ENCODE measurements around the gene METTL9. TPM values are rescaled to one million over a fixed set of nuclear protein-coding genes. Genes with fewer than 3 reads are reported as not detected.

METTL9 gene
- total RNA-seq, 1 donor from 2014 or later = 132 TPM

DNA sequence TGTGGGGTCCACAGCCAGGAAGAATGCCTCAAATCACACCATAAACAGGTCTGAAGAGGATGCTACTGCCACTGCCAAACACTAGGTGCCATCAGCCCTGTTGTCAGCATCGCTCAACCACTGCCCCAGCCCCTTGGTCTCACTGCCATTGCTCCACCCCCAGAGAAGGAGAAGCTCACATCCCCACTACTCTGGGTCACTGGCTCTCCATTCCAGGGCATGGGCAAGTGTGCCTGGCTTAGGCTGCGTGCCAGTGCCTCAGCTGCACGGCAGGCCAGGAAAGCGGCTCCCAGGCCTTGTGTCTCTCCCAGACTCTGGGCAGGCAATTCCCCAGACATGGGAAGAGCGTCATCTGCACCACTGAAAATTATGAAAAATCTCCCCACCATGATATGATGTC, 54.2 kb downstream of the METTL9 start:
- Mint-ChIP-seq H3K27ac (no peak overlapping the region), H3K4me1 (ENCODE audit: unreplicated experiment) (peaks cover 23% of the 10 kb centered on the region), H3K36me3 (peaks cover 12% of the 10 kb centered on the region), H3K4me3 (no peak overlapping the region), H3K9me3 (no peaks in the 10 kb centered on the region), H3K27me3 (no peaks in the 10 kb centered on the region)
- DNase-seq (ENCODE audit: extremely low spot score, unreplicated experiment) = no peak
- TF ChIP-seq, protein P1, sequence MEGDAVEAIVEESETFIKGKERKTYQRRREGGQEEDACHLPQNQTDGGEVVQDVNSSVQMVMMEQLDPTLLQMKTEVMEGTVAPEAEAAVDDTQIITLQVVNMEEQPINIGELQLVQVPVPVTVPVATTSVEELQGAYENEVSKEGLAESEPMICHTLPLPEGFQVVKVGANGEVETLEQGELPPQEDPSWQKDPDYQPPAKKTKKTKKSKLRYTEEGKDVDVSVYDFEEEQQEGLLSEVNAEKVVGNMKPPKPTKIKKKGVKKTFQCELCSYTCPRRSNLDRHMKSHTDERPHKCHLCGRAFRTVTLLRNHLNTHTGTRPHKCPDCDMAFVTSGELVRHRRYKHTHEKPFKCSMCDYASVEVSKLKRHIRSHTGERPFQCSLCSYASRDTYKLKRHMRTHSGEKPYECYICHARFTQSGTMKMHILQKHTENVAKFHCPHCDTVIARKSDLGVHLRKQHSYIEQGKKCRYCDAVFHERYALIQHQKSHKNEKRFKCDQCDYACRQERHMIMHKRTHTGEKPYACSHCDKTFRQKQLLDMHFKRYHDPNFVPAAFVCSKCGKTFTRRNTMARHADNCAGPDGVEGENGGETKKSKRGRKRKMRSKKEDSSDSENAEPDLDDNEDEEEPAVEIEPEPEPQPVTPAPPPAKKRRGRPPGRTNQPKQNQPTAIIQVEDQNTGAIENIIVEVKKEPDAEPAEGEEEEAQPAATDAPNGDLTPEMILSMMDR (conservative IDR thresholded peaks at IDR 0.05) = no peak

DNA sequence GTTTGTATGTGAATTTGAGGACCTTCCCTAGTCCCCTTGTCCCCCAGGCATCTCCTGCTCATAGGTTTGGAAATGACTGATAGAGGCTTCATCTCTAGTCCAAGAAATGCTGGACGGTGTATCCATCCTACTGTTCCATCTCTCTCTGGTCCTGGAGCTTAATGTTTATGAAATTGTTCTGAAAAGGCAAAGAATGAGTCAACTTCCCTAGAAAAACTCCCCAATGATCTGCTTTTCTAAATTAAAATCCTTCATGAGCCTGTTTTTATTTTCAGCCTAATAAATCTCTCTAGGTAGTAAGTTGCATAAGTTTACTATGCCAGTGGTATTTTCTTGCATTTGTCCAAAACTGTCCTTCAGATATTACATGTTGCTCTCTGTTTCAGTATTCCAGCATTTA, 55.1 kb downstream of the METTL9 start:
- DNase-seq (ENCODE audit: extremely low spot score, unreplicated experiment) = no peak
- peaks cover 12% of the 10 kb centered on the region for H3K36me3 Mint-ChIP-seq
- TF ChIP-seq, protein P1 (conservative IDR thresholded peaks at IDR 0.05) = no peak
- H3K4me1 Mint-ChIP-seq (ENCODE audit: unreplicated experiment) = peaks cover 23% of the 10 kb centered on the region
- H3K27ac Mint-ChIP-seq = no peak overlapping the region
- no peaks in the 10 kb centered on the region for H3K9me3 Mint-ChIP-seq
- H3K27me3 Mint-ChIP-seq = no peaks in the 10 kb centered on the region
- no peak overlapping the region for H3K4me3 Mint-ChIP-seq

DNA sequence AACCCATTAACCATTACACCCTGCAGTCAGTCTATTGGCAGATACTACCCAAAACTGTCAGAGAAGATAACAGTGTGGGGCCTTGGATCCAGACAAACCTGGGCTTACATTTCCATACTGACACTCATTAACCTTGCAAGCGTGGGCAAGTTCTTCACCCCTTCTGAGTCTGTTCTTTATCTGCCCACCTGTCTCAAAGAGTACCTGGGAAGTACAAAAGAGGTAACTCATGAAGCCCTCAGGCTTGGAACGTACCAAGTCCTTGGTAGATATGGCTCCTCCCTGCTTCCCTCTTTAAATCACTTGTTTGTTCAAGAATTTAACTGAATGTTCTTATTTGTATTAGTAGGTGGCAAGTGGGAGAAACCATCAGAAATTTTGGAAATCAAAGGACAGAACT, 55.5 kb downstream of the METTL9 start:
- H3K36me3 Mint-ChIP-seq = peaks cover 12% of the 10 kb centered on the region
- no peaks in the 10 kb centered on the region for H3K9me3 Mint-ChIP-seq
- no peaks in the 10 kb centered on the region for H3K27me3 Mint-ChIP-seq
- H3K4me1 Mint-ChIP-seq (ENCODE audit: unreplicated experiment) = peaks cover 23% of the 10 kb centered on the region
- H3K27ac Mint-ChIP-seq = no peak overlapping the region
- no peak overlapping the region for H3K4me3 Mint-ChIP-seq
- TF ChIP-seq, protein P1 (conservative IDR thresholded peaks at IDR 0.05) = no peak
- no peak for DNase-seq (ENCODE audit: extremely low spot score, unreplicated experiment)

DNA sequence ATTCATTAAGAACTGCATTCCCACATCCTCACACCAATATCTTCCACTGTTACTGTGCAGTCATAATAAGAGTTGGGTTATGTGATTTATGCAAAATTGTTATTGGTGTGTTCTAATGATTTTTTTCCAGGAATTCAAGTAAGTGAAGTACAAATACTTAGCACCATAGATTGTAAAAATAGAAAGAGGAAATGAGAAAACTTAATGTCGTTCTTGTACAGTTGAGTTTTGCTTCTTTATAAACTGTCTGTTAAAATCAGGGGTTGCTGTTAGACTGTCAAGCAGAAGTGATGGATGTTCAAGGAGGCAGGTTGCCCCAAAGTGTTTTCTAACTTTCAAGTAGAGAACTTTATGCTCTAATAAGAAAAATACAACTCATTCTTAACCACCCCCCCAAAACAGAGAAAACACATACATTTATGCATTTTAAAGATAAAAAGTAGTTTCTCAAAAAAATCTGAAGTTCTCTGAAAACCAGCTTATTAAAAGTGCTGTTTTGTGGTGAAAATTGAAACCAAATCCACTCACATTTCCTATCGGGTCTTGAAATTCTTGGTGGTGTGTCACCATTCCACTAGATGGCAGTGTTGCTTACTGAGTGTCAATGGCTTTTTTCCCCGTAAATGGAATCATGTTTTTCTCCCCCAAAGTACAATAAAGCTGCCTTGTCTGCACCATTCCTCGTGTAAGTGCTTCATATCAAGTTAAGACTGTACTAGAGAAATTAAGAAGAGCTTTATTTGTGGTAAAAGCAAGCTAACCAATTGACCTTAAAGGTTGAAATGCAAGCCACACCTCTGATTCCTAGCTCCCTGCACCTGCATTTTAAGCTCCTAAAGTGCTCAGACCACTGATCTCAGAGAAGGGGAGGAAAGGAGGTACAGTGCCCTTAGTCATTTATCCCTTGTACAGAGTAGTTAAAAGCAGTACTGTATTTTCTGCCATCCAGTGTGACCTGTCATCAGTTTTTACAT, 57.7 kb downstream of the METTL9 start:
- no peaks in the 10 kb centered on the region for H3K27me3 Mint-ChIP-seq
- TF ChIP-seq, protein P1 (conservative IDR thresholded peaks at IDR 0.05) = peak; percentile 91
- H3K9me3 Mint-ChIP-seq = no peaks in the 10 kb centered on the region
- no peak for DNase-seq (ENCODE audit: extremely low spot score, unreplicated experiment)
- no peak overlapping the region for H3K4me3 Mint-ChIP-seq
- peaks cover 23% of the 10 kb centered on the region for H3K4me1 Mint-ChIP-seq (ENCODE audit: unreplicated experiment)
- H3K27ac Mint-ChIP-seq = no peak overlapping the region
- peaks cover 14% of the 10 kb centered on the region for H3K36me3 Mint-ChIP-seq

DNA sequence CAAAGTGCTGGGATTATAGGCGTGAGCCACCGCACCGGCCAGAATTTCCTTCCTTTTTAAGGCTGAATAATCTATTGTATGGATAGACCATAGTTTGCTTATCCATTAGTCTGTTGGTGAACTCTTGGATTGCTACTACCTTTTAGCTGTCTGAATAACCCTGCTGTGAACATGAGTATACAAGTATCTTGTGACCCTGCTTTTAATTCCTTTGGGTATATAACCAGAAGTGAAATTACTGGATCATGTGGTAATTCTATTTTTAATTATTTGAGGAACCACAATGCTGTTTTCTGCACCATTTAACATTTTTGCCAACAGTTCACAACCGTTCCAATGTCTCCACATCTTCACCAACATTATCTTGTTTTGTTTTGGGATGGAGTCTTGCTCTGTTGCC, 59.7 kb downstream of the METTL9 start:
- Mint-ChIP-seq H3K9me3 (no peaks in the 10 kb centered on the region), H3K4me3 (no peak overlapping the region), H3K27me3 (peaks cover 7% of the 10 kb centered on the region), H3K36me3 (peaks cover 14% of the 10 kb centered on the region), H3K4me1 (ENCODE audit: unreplicated experiment) (peaks cover 17% of the 10 kb centered on the region), H3K27ac (no peak overlapping the region)
- no peak for DNase-seq (ENCODE audit: extremely low spot score, unreplicated experiment)
- TF ChIP-seq, protein P1 (conservative IDR thresholded peaks at IDR 0.05) = no peak

All from type B pancreatic cell (in vitro differentiated cells).